WERI-Rb-1 (cell line): Measurements from ENCODE around the gene SEC16B.

ENCODE experiments used
- DNase-seq: peaks from one replicate; pipeline ENCODE4 v3.0.0-alpha.2; 2020
- H3K27ac ChIP-seq: fragments of 250-450 bp; sonication (Bioruptor Pico); 2 replicates; pipeline ENCODE4 v1.5.1; 2020; ENCODE audit warnings: mild to moderate bottlenecking, moderate library complexity
- H3K27me3 ChIP-seq: fragments of 250-450 bp; sonication (Bioruptor Pico); 2 replicates; pipeline ENCODE4 v1.5.1; 2021; ENCODE audit warnings: mild to moderate bottlenecking, low read depth, moderate library complexity; ENCODE audit not compliant: insufficient read depth, severe bottlenecking
- H3K36me3 ChIP-seq: fragments of 250-450 bp; sonication (Bioruptor Pico); 2 replicates; pipeline ENCODE4 v1.5.1; 2020; ENCODE audit warnings: mild to moderate bottlenecking, moderate library complexity
- H3K4me3 ChIP-seq: 2 replicates; pipeline ENCODE4 v1.5.1; 2011; ENCODE audit warnings: low read depth, mild to moderate bottlenecking, control low read depth, low read length
- H3K9me3 ChIP-seq: fragments of 250-450 bp; sonication (Bioruptor Pico); 2 replicates; pipeline ENCODE4 v1.5.1; 2021; ENCODE audit warnings: mild to moderate bottlenecking, moderate library complexity; ENCODE audit not compliant: severe bottlenecking
- CTCF ChIP-seq: IDR thresholded peaks from 2 replicates; pipeline ENCODE4 v1.5.1; 2011; ENCODE audit warnings: low read depth, mild to moderate bottlenecking, control low read depth, inconsistent platforms, low read length

SEC16B gene

DNA sequence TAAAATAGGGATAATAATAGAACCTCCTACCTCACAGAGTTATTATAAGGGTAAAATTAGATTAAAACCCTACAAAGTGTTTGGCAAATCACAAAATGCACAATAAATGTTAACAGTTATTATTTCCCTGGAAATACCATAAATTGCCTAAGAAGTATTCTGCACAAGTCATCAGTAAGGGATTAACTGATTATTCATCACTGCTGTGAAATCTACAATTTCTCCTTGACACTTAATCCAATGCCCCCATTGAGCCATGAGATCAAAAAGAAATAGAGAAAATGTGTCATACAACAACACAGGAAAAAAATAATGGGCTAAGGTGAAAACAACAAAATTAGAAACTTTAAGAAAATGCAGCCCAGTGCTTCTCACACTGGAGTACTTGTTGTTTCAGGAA is 6.7 kb upstream of the SEC16B start:
- no peak overlapping the region for H3K4me3 ChIP-seq
- H3K9me3 ChIP-seq, result no peaks in the 10 kb centered on the region
- no peak for TF ChIP-seq CTCF
- H3K27me3 ChIP-seq, result no peaks in the 10 kb centered on the region
- H3K27ac ChIP-seq, result no peak overlapping the region
- DNase-seq, result no peak
- no peaks in the 10 kb centered on the region for H3K36me3 ChIP-seq

DNA sequence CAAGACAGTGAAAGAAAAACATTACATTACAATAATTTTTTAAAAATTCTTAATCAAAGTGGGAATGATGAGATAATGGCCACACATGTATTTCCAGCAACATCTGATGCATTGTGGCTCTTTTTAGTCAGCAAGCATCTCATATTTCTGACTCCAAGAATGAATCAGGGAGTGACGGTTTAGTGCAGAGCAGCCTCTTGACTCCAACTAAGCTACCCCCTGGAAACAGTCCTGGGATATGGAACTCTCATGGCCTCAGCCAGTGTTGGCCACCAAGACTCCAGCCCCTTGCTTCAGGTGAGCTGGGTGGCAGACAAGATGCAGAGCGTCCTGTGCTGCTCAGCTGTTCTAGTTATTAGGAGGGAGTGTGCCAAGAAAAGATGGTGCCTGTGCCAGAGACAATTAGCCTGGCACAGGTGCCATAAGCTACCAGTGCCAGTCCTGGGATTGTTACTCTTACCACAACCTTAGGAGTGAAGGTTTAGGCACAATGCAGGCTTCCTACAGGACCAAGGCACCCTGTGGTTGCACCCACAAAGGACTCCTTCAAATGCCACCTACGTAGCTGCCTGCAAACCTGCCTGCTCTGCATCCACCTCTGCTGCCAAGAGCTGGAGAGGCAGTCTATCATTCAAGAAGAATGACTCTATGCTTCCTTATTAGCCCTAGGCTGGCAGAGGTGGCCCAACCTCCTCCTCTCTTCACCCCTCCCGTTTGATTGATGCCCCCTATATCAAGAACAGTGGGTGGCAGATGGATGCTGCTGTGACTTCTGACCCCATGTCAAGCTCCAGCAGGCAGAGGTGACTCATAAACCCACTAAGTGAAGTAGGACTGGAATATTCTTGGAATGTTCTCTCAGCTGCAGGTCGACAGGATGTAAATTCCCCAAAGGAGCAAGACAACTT is 6.0 kb upstream of the SEC16B start:
- Histone ChIP-seq H3K27me3 (no peaks in the 10 kb centered on the region), H3K4me3 (no peak overlapping the region), H3K27ac (no peak overlapping the region), H3K36me3 (no peaks in the 10 kb centered on the region), H3K9me3 (no peaks in the 10 kb centered on the region)
- TF ChIP-seq CTCF, result no peak
- no peak for DNase-seq

DNA sequence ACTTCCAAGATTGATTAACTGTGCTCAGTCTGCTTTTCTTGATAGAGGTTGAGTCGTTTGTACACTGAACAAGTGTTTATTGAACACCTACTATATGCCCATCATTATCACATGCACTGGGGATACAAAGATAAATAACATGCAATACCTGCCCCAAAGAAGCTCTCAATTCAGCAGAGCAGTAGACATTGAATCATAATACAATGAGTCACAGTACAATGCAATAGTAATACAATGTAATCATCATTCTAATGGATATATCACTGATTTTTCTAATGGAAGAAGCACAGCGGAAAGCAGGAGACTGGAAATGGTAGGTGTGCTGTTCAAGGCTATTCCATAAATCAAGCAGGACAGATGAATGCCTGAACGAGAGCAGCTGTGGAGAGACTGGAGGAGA is 3.7 kb upstream of the SEC16B start:
- no peaks in the 10 kb centered on the region for H3K36me3 ChIP-seq
- no peaks in the 10 kb centered on the region for H3K9me3 ChIP-seq
- H3K4me3 ChIP-seq, result no peak overlapping the region
- no peaks in the 10 kb centered on the region for H3K27me3 ChIP-seq
- no peak for TF ChIP-seq CTCF
- DNase-seq, result no peak
- H3K27ac ChIP-seq, result no peak overlapping the region

GRCh38 chr1:177969109-177969508 is 749 bp downstream of the SEC16B start:
- DNase-seq, result no peak
- H3K4me3 ChIP-seq, result no peak overlapping the region
- TF ChIP-seq CTCF, result no peak
- no peak overlapping the region for H3K27ac ChIP-seq
- H3K27me3 ChIP-seq, result no peaks in the 10 kb centered on the region
- H3K36me3 ChIP-seq, result no peaks in the 10 kb centered on the region
- no peaks in the 10 kb centered on the region for H3K9me3 ChIP-seq

DNA sequence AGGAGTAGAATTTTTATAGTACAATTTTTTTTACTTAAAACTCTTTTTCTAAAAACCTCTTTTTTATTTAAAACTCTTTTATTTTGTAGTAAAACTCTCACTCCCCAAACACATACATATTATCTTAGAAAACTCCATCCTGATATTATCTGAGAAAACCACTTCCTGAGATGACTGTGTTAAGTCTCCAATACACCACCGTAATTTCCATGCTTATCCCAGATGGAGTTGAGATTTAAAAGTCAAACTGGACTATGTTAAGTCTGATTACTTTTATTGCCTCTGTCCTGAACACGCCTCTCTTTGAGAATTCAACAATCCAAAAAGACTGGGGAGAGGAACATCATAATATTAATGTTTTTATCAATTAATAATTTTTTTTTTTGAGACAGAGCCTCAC is 3.7 kb downstream of the SEC16B start:
- Histone ChIP-seq H3K36me3 (no peaks in the 10 kb centered on the region), H3K27me3 (no peaks in the 10 kb centered on the region), H3K4me3 (no peak overlapping the region), H3K9me3 (no peaks in the 10 kb centered on the region), H3K27ac (no peak overlapping the region)
- TF ChIP-seq CTCF, result no peak
- DNase-seq, result no peak

- no peak for DNase-seq
- Histone ChIP-seq H3K27ac (no peak overlapping the region), H3K4me3 (no peak overlapping the region), H3K27me3 (no peaks in the 10 kb centered on the region), H3K36me3 (no peaks in the 10 kb centered on the region), H3K9me3 (no peaks in the 10 kb centered on the region)
- TF ChIP-seq CTCF, result no peak
These were observed 4.6 kb downstream of the SEC16B start for GRCh38 chr1:177965293-177965692.
